SK-N-SH (cell line): ENCODE data around the gene COL5A1. TPM values are rescaled to one million over a fixed set of nuclear protein-coding genes. Genes with fewer than 3 reads are reported as not detected.

Experiments
- CTCF ChIA-PET: fragments of 300-600, 350-600 bp; formaldehyde crosslinking; extraction: SDS; loops from one replicate; lab custom pipeline; 2021; lab: Yijun Ruan, JAX
- POLR2A ChIA-PET: fragments of 350-600 bp; sonication (Branson Sonifier 250); formaldehyde crosslinking; extraction: SDS; loops from one replicate; lab custom pipeline; 2020; ENCODE audit warnings: antibody characterized with exemption, inconsistent platforms; lab: Yijun Ruan, JAX
- DNase-seq: peaks from one replicate; pipeline ENCODE4 v3.0.0; 2012
- H2AFZ ChIP-seq: fragments of 200-600 bp; sonication (generic); 2 replicates; pipeline ENCODE4 v1.8.1; 2016; ENCODE audit warnings: antibody characterized with exemption, mild to moderate bottlenecking, low read depth
- H3F3A ChIP-seq: fragments of 200-600 bp; sonication (generic); replicated peaks from 2 replicates; pipeline ENCODE3; 2016; ENCODE audit warnings: antibody characterized with exemption, mild to moderate bottlenecking; ENCODE audit not compliant: insufficient read depth
- H3K27ac ChIP-seq, 2 experiments: fragments of 200-500 bp in 1 of 2; fragments of 200-600 bp in 1 of 2; sonication (Bioruptor generic) in 1 of 2; sonication (generic), shearing (Covaris generic) in 1 of 2; 2 replicates each; pipeline versions ENCODE4 v1.5.1 to v1.6.1; 2014 to 2016; ENCODE audit warnings: low read depth in 2 of 2, inconsistent platforms in 1 of 2, low read length in 1 of 2, mild to moderate bottlenecking in 1 of 2, mixed read lengths in 1 of 2
- H3K27me3 ChIP-seq: fragments of 200-600 bp; sonication (generic), shearing (Covaris generic); 2 replicates; pipeline ENCODE4 v1.6.1; 2016; ENCODE audit warnings: mixed run types; ENCODE audit not compliant: insufficient read depth
- H3K36me3 ChIP-seq, 2 experiments: fragments of 200-500 bp in 1 of 2; fragments of 200-600 bp in 1 of 2; sonication (Bioruptor generic) in 1 of 2; sonication (generic) in 1 of 2; replicated peaks in 1 of 2; 2 replicates each; pipeline versions ENCODE3 to v1.5.1; 2014 to 2016; ENCODE audit warnings: low read length in 1 of 2, mild to moderate bottlenecking in 1 of 2; ENCODE audit not compliant: insufficient read depth in 2 of 2, control insufficient read depth in 1 of 2
- H3K4me1 ChIP-seq, 2 experiments: fragments of 200-500 bp in 1 of 2; fragments of 200-600 bp in 1 of 2; sonication (Bioruptor generic) in 1 of 2; sonication (generic), shearing (Covaris generic) in 1 of 2; 2 replicates each; pipeline versions ENCODE4 v1.5.1 to v1.6.1; 2014 to 2016; ENCODE audit warnings: low read depth in 1 of 2, low read length in 1 of 2, mixed run types in 1 of 2; ENCODE audit not compliant: insufficient read depth in 2 of 2, control insufficient read depth in 1 of 2
- H3K4me2 ChIP-seq: fragments of 200-600 bp; sonication (generic), shearing (Covaris generic); 2 replicates; pipeline ENCODE4 v1.6.1; 2017; ENCODE audit warnings: mixed run types
- H3K4me3 ChIP-seq, 2 experiments: fragments of 200-500 bp in 1 of 2; fragments of 200-600 bp in 1 of 2; sonication (Bioruptor generic) in 1 of 2; sonication (generic), shearing (Covaris generic) in 1 of 2; 2 replicates each; pipeline versions ENCODE4 v1.5.1 to v1.8.1; 2014 to 2016; ENCODE audit warnings: low read depth in 2 of 2, inconsistent platforms in 1 of 2, low read length in 1 of 2, mild to moderate bottlenecking in 1 of 2, mixed read lengths in 1 of 2, moderate library complexity in 1 of 2
- H3K79me2 ChIP-seq: fragments of 200-600 bp; sonication (generic); 2 replicates; pipeline ENCODE4 v1.8.1; 2017; ENCODE audit warnings: mild to moderate bottlenecking; ENCODE audit not compliant: insufficient read depth
- H3K9ac ChIP-seq: fragments of 200-600 bp; sonication (generic); 2 replicates; pipeline ENCODE4 v1.6.1; 2017; ENCODE audit warnings: mixed run types
- H3K9me2 ChIP-seq: fragments of 200-600 bp; sonication (generic); 2 replicates; pipeline ENCODE4 v1.6.1; 2017; ENCODE audit warnings: mixed run types
- H3K9me3 ChIP-seq: fragments of 200-600 bp; sonication (generic); 2 replicates; pipeline ENCODE4 v1.6.1; 2017; ENCODE audit warnings: mixed run types, mild to moderate bottlenecking, moderate library complexity
- H4K20me1 ChIP-seq: fragments of 200-600 bp; sonication (generic); 2 replicates; pipeline ENCODE4 v1.6.1; 2017; ENCODE audit warnings: mild to moderate bottlenecking, mixed run types; ENCODE audit not compliant: insufficient read depth
- CHD2 ChIP-seq: fragments of 150-350 bp; IDR thresholded peaks from 2 replicates; pipeline ENCODE4 v1.6.1; 2018; ENCODE audit warnings: low read length; ENCODE audit not compliant: partially characterized antibody
- ELF1 ChIP-seq: IDR thresholded peaks from 2 replicates; pipeline ENCODE4 v1.4.0; 2012
- FOSL2 ChIP-seq: IDR thresholded peaks from 2 replicates; pipeline ENCODE4 v1.4.0; 2012; ENCODE audit warnings: low read depth, mild to moderate bottlenecking, moderate library complexity, borderline replicate concordance
- FOXJ3 ChIP-seq: sonication (generic); formaldehyde crosslinking; IDR thresholded peaks from 2 replicates; pipeline ENCODE4 v1.5.1; 2020; ENCODE audit warnings: mild to moderate bottlenecking, missing genetic modification reagents
- FOXM1 ChIP-seq: IDR thresholded peaks from 2 replicates; pipeline ENCODE4 v1.4.0; 2012; ENCODE audit warnings: low read depth, mild to moderate bottlenecking
- GABPA ChIP-seq: IDR thresholded peaks from 2 replicates; pipeline ENCODE4 v1.4.0; 2012; ENCODE audit warnings: low read depth, mild to moderate bottlenecking
- JUND ChIP-seq: IDR thresholded peaks from 2 replicates; pipeline ENCODE4 v1.4.0; 2012
- MEF2A ChIP-seq: IDR thresholded peaks from 2 replicates; pipeline ENCODE4 v1.4.0; 2012; ENCODE audit warnings: low read depth, borderline replicate concordance
- MXI1 ChIP-seq: IDR thresholded peaks from 2 replicates; pipeline ENCODE4 v1.6.1; 2012; ENCODE audit warnings: mild to moderate bottlenecking, low read depth, low read length, improper control_type of control experiment
- NFIC ChIP-seq: IDR thresholded peaks from 2 replicates; pipeline ENCODE4 v1.4.0; 2012; ENCODE audit warnings: borderline replicate concordance
- RAD21 ChIP-seq: IDR thresholded peaks from 2 replicates; pipeline ENCODE4 v1.6.1; 2012; ENCODE audit warnings: mild to moderate bottlenecking, low read length
- RCOR1 ChIP-seq: fragments of 150-350 bp; IDR thresholded peaks from 2 replicates; pipeline ENCODE4 v1.6.1; 2017; ENCODE audit warnings: antibody characterized with exemption, low read length
- RXRA ChIP-seq: IDR thresholded peaks from 2 replicates; pipeline ENCODE4 v1.4.0; 2012; ENCODE audit warnings: low read depth, mild to moderate bottlenecking, borderline replicate concordance
- SIN3A ChIP-seq: IDR thresholded peaks from 2 replicates; pipeline ENCODE4 v1.6.1; 2012; ENCODE audit warnings: low read depth, mild to moderate bottlenecking, low read length, moderate library complexity, borderline replicate concordance
- SMC3 ChIP-seq: IDR thresholded peaks from 2 replicates; pipeline ENCODE4 v1.6.1; 2012; ENCODE audit warnings: low read depth, low read length, improper control_type of control experiment
- TAF1 ChIP-seq: IDR thresholded peaks from 2 replicates; pipeline ENCODE4 v1.6.1; 2012; ENCODE audit warnings: low read depth, mild to moderate bottlenecking, low read length, moderate library complexity, borderline replicate concordance
- WGBS: methylation state at CpG from one replicate; pipeline ENCODE4 v1.1.6; 2017; ENCODE audit warnings: low lambda C conversion rate; 5-methylcytosine and 5-hydroxymethylcytosine counted together
- polyA plus RNA-seq, 3 experiments: library from polyadenylated mRNA; depleted of rRNA; stranded (reverse); fragments of >200 nt; gene quantifications; 2 replicates each; pipeline ENCODE4 v1.2.3, GENCODE V29; 2012
- TF ChIP-seq, protein P1 (sequence below): IDR thresholded peaks from 2 replicates; pipeline ENCODE4 v1.4.0; 2012; ENCODE audit warnings: low read depth, borderline replicate concordance
- TF ChIP-seq, protein P2 (sequence below): fragments of 200-600 bp; sonication (generic); IDR thresholded peaks from 2 replicates; pipeline ENCODE4 v1.6.1; 2017; ENCODE audit warnings: antibody characterized with exemption, mild to moderate bottlenecking, moderate library complexity

The COL5A1 gene
- polyA plus RNA-seq, 1 of the 3 experiments (the other 2 are of a cell fraction), result 73.8 TPM

DNA sequence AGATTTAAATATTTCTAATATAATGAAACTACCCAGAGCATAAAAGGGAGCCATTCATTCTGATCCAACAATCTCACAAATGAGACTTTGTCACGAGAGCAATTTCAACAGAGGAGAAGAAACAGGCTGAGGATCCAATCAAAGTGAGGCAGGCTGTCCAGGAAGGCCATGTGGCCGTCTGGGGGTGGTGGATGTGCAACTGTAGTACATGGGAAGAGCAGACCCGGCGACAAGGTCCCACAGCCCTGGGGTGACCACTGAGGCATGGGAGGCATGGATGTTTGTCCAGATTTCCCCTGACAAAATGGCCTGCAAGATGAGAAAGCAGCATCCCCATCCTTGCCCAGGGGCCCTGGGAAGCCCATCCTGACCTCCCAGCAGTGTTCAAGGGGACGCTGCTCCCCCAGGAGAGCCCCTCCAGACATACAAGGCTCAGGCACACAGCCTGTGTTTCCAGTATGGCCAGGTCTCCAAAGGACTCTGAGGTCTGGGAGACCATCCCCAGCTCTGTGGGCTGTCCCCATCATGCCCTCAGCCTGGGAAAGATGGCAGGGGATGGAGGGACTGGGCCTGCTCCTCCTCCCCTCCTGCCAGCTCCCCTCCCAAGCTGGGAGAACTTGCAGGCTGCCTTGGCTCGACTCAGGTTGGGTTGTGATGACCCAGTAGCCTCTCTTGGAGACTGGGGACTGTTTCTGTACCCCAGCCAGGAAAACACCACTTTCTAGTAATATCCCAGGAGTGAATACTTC, 211.5 kb downstream of the COL5A1 start:
- POLR2A ChIA-PET, result no interaction called here

DNA sequence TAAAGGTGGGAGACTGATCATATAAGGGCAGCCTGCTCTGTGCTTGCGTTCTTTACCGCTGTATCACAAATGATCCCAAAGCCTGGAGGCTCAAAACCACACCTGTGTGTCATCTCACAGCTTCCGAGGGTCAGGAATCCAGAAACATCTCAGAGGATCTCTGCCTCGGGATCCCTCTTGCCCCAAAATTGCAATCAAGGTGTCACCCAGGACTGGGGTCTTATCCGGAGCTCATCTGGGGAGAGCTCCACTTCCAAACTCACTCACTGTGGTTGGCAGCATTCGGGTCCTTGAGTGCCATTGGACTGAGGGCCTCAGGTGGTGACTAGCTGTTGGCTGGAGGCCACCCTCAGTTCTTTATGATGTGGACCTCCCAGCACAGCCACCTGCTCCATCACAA, 212.3 kb downstream of the COL5A1 start:
- no peak for TF ChIP-seq RAD21
- no peak for TF ChIP-seq CHD2
- TF ChIP-seq MXI1, result no peak
- Histone ChIP-seq H3F3A (no peaks in the 10 kb centered on the region), H3K4me3 (no peak overlapping the region), H3K9me2 (no peaks in the 10 kb centered on the region), H3K9me3 (no peaks in the 10 kb centered on the region), H3K9ac (no peak overlapping the region), H3K79me2 (no peaks in the 10 kb centered on the region), H3K27me3 (no peaks in the 10 kb centered on the region), H3K27ac (no peak overlapping the region), H3K4me1 (no peaks in the 10 kb centered on the region), H2AFZ (no peak overlapping the region), H4K20me1 (no peaks in the 10 kb centered on the region), H3K36me3 (no peaks in the 10 kb centered on the region), H3K4me2 (no peak overlapping the region)
- 48% methylated on average over 5 of the region's 6 CpGs for WGBS
- ChIA-PET POLR2A (no interaction called here), CTCF (no interaction called here)
- DNase-seq, result no peak

More for the DNA sequence above, 211.5 kb downstream of the COL5A1 start:
- TF ChIP-seq GABPA (no peak), MEF2A (no peak), FOXJ3 (no peak), ELF1 (no peak), RCOR1 (no peak), FOXM1 (no peak), MXI1 (no peak), FOSL2 (no peak), RAD21 (no peak), TAF1 (no peak)
- TF ChIP-seq, protein P1, sequence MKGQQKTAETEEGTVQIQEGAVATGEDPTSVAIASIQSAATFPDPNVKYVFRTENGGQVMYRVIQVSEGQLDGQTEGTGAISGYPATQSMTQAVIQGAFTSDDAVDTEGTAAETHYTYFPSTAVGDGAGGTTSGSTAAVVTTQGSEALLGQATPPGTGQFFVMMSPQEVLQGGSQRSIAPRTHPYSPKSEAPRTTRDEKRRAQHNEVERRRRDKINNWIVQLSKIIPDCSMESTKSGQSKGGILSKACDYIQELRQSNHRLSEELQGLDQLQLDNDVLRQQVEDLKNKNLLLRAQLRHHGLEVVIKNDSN, result no peak
- no peak overlapping the region for H2AFZ ChIP-seq
- H3K79me2 ChIP-seq, result no peaks in the 10 kb centered on the region
- H4K20me1 ChIP-seq, result no peaks in the 10 kb centered on the region
- no peak for DNase-seq
- H3K27me3 ChIP-seq, result no peaks in the 10 kb centered on the region
- no peaks in the 10 kb centered on the region for H3F3A ChIP-seq
- H3K4me2 ChIP-seq, result no peak overlapping the region
- no peaks in the 10 kb centered on the region for H3K36me3 ChIP-seq
- H3K4me1 ChIP-seq, result no peaks in the 10 kb centered on the region
- no peak overlapping the region for H3K4me3 ChIP-seq
- no peak overlapping the region for H3K27ac ChIP-seq
- H3K9me2 ChIP-seq, result no peaks in the 10 kb centered on the region
- no peaks in the 10 kb centered on the region for H3K9me3 ChIP-seq
- WGBS, result 32% methylated on average over 3 of the region's 6 CpGs
- H3K9ac ChIP-seq, result no peak overlapping the region
- CTCF ChIA-PET, result no interaction called here

DNA sequence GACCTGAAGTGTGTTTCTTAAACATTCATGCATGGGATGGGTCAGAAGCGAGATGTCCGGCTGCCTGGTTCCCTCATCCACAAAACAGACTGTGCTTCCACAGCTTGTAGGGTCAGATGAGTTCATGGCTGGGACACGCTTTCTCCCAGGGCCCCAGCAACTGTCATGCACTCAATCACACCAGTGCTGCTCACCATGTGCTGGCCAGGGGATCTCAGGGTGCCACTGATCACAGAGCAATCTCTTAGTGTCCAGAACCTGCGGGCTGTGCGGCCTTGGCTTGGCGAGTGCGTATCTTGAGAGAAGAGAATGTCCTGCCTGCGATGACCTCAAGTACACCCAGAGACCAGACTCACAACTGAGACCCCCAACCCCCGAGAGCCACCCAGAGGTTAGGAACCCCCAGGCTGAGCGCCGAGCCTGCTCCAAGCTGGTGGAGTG, 213.0 kb downstream of the COL5A1 start:
- no peaks in the 10 kb centered on the region for H3K9me2 ChIP-seq
- ChIA-PET POLR2A (no interaction called here), CTCF (interaction anchor here (0.5 kb wide), 1 partner anchor 200 kb away, joined by 3 read pairs; no protein-coding TSS in a partner anchor)
- WGBS, result 74% methylated on average over 5 of the region's 11 CpGs
- H2AFZ ChIP-seq, result no peak overlapping the region
- H3K36me3 ChIP-seq, result no peaks in the 10 kb centered on the region
- no peak overlapping the region for H3K9ac ChIP-seq
- H3F3A ChIP-seq, result no peaks in the 10 kb centered on the region
- no peaks in the 10 kb centered on the region for H3K79me2 ChIP-seq
- no peaks in the 10 kb centered on the region for H3K27me3 ChIP-seq
- no peak for DNase-seq
- TF ChIP-seq ELF1 (no peak), SIN3A (no peak), JUND (no peak), RCOR1 (no peak), SMC3 (no peak), RXRA (no peak), MEF2A (no peak), FOXM1 (no peak), FOXJ3 (no peak), NFIC (no peak), TAF1 (no peak)
- TF ChIP-seq, protein P2, sequence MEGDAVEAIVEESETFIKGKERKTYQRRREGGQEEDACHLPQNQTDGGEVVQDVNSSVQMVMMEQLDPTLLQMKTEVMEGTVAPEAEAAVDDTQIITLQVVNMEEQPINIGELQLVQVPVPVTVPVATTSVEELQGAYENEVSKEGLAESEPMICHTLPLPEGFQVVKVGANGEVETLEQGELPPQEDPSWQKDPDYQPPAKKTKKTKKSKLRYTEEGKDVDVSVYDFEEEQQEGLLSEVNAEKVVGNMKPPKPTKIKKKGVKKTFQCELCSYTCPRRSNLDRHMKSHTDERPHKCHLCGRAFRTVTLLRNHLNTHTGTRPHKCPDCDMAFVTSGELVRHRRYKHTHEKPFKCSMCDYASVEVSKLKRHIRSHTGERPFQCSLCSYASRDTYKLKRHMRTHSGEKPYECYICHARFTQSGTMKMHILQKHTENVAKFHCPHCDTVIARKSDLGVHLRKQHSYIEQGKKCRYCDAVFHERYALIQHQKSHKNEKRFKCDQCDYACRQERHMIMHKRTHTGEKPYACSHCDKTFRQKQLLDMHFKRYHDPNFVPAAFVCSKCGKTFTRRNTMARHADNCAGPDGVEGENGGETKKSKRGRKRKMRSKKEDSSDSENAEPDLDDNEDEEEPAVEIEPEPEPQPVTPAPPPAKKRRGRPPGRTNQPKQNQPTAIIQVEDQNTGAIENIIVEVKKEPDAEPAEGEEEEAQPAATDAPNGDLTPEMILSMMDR, result no peak
- no peaks in the 10 kb centered on the region for H3K9me3 ChIP-seq
- H4K20me1 ChIP-seq, result no peaks in the 10 kb centered on the region
- no peak overlapping the region for H3K4me2 ChIP-seq
- no peak overlapping the region for H3K4me3 ChIP-seq
- H3K4me1 ChIP-seq, result no peaks in the 10 kb centered on the region
- no peak overlapping the region for H3K27ac ChIP-seq
